GM19193 (cell line): ENCODE data around the gene FAM193A.

Source experiments
- POLR2A ChIP-seq: IDR thresholded peaks from 4 replicates; pipeline ENCODE4 v1.6.1; 2011; ENCODE audit not compliant: insufficient read depth, insufficient read length; ENCODE audit errors: extremely low read depth

The FAM193A gene

GRCh38 chr4:2650276-2650675 is 113.8 kb downstream of the FAM193A start:
- TF ChIP-seq POLR2A, result no peak

GRCh38 chr4:2651546-2651945 is 115.1 kb downstream of the FAM193A start:
- no peak for TF ChIP-seq POLR2A

GRCh38 chr4:2651998-2652397 is 115.6 kb downstream of the FAM193A start:
- TF ChIP-seq POLR2A, result no peak

- no peak for TF ChIP-seq POLR2A
Measured at GRCh38 chr4:2652415-2653160, 116.1 kb downstream of the FAM193A start.

GRCh38 chr4:2660596-2661211 is 124.3 kb downstream of the FAM193A start:
- no peak for TF ChIP-seq POLR2A

- TF ChIP-seq POLR2A, result no peak
Measured at GRCh38 chr4:2662598-2662997, 126.2 kb downstream of the FAM193A start.

GRCh38 chr4:2663275-2663674 is 126.8 kb downstream of the FAM193A start:
- no peak for TF ChIP-seq POLR2A

- no peak for TF ChIP-seq POLR2A
Measured at GRCh38 chr4:2666722-2667247, 130.3 kb downstream of the FAM193A start.

- TF ChIP-seq POLR2A, result no peak
Measured at GRCh38 chr4:2667428-2667827, 131.0 kb downstream of the FAM193A start.

GRCh38 chr4:2671267-2671895 is 134.9 kb downstream of the FAM193A start:
- TF ChIP-seq POLR2A, result no peak

- TF ChIP-seq POLR2A, result no peak
Measured at GRCh38 chr4:2672082-2672481, 135.6 kb downstream of the FAM193A start.

GRCh38 chr4:2672700-2673099 is 136.3 kb downstream of the FAM193A start:
- no peak for TF ChIP-seq POLR2A

- no peak for TF ChIP-seq POLR2A
Measured at GRCh38 chr4:2673157-2673556, 136.7 kb downstream of the FAM193A start.

GRCh38 chr4:2684486-2684885 is 148.0 kb downstream of the FAM193A start:
- no peak for TF ChIP-seq POLR2A

GRCh38 chr4:2685541-2685940 is 149.1 kb downstream of the FAM193A start:
- TF ChIP-seq POLR2A, result no peak
